Omental fat pad (tissue), 4 donors: ENCODE results near the gene MZB1. TPM values are rescaled to one million over a fixed set of nuclear protein-coding genes. Genes with fewer than 3 reads are reported as not detected.
"Not testable (repeated sequence)": the region's sequence is repeated elsewhere in the genome, so short reads cannot be mapped to it uniquely, and the experiment has no call there.

ENCODE experiments used
- ATAC-seq: fragments of 150-250 bp; one replicate; pipeline ENCODE4 v1.9.1; 2016; ENCODE audit warnings: mild to moderate bottlenecking, moderate library complexity; ENCODE audit not compliant: low FRiP score
- DNase-seq: peaks from one replicate; pipeline ENCODE4 v3.0.0-alpha.2; 2019; ENCODE audit warnings: low spot score
- total RNA-seq, 4 donors: library from RNA; depleted of rRNA; stranded (reverse); fragments of >200 nt; gene quantifications; one replicate each; pipeline ENCODE4 v1.1.0, GENCODE V29; 2016
- TF ChIP-seq, protein P1 (sequence below), 3 donors: fragments of 450-650 bp; IDR thresholded peaks; one replicate each; pipeline ENCODE4 v1.5.1; 2016 to 2017; ENCODE audit warnings: antibody characterized with exemption in 3 of 3, mild to moderate bottlenecking in 3 of 3, moderate library complexity in 2 of 3

MZB1 gene
- total RNA-seq, 4 donors from 2014 or later, result 1.1 to 7.0 (median 2.9) TPM

DNA sequence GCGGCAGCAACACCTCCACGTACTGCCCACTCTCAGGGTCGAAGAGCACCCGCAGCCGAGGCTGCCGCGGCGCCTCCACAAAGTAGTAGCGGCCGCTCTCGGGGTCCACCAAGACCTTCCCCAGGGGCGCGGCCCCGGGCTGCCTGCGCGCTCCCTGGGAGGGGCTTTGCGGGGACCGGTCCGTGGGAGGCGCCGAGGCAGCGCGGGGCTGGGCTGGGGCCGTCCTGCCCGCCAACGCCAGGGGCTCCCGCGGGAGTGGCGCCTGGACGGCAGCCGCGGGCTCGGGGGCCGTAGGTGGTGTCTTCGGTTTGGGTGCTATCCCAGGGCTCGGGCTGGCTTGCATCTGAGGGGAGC, 2.6 kb upstream of the MZB1 start:
- DNase-seq, result no peak
- TF ChIP-seq, protein P1, sequence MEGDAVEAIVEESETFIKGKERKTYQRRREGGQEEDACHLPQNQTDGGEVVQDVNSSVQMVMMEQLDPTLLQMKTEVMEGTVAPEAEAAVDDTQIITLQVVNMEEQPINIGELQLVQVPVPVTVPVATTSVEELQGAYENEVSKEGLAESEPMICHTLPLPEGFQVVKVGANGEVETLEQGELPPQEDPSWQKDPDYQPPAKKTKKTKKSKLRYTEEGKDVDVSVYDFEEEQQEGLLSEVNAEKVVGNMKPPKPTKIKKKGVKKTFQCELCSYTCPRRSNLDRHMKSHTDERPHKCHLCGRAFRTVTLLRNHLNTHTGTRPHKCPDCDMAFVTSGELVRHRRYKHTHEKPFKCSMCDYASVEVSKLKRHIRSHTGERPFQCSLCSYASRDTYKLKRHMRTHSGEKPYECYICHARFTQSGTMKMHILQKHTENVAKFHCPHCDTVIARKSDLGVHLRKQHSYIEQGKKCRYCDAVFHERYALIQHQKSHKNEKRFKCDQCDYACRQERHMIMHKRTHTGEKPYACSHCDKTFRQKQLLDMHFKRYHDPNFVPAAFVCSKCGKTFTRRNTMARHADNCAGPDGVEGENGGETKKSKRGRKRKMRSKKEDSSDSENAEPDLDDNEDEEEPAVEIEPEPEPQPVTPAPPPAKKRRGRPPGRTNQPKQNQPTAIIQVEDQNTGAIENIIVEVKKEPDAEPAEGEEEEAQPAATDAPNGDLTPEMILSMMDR (IDR thresholded peaks at IDR 0.05), result no peak

GRCh38 chr5:139391570-139392323, 2.0 kb upstream of the MZB1 start:
- ATAC-seq, result no peak
- no peak for DNase-seq
- TF ChIP-seq, protein P1 (IDR thresholded peaks at IDR 0.05), result no peak

More for the DNA sequence above, 2.6 kb upstream of the MZB1 start:
- ATAC-seq, result no peak

DNA sequence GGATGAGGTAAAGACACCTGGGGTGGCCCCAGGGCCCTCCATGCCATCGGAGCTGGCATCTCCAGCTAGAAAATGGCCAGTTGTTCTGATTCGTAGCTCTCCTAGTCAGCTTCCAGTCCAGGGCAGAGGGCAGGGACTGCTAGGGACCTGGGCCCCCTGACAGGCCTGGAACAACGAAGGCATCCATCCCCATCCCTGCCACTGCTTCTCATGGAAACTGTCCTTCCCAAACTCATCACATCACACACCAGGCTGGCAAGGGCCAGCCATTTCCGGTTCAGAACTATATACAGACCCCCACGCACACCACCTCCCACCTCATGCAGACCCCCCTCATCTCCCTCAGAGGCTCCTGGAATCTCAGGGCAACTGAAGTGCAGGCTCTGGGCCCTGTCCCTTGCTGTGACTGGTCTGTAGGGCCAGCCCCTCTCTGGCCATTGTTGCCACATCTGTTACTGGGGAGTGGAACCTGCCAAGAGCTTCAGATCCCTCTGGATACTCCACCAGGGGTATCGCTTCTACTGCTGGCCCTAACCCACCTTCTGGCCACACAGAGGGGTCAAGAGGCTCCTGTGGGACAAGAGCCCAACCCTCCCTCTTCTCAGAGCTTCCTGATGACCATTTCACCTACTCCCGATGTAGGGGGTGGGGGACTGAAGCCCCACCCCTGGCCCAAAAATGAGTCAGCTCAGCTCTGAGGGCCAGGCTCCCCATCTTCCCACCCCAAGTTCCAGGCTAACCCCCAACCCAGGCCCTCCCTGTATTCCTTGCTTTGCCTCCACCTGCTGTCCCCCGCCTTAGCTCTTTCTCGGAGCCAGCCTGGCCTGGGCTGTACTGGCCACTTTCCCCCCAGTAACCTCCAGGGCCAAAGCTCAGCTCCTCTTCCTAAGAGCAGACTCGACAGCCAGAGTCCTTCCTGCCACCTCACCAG, 1.2 kb upstream of the MZB1 start:
- ATAC-seq (no peak), DNase-seq (no peak)
- TF ChIP-seq, protein P1 (IDR thresholded peaks at IDR 0.05), result no peak

- no peak for DNase-seq
- TF ChIP-seq, protein P1 (IDR thresholded peaks at IDR 0.05), result no peak
- ATAC-seq, result peak; percentile 16
Measured at GRCh38 chr5:139388198-139388821, 1.4 kb downstream of the MZB1 start.

- DNase-seq (no peak), ATAC-seq (no peak)
- TF ChIP-seq, protein P1 (IDR thresholded peaks at IDR 0.05), result no peak
Measured at GRCh38 chr5:139387611-139388197, 2.0 kb downstream of the MZB1 start.

DNA sequence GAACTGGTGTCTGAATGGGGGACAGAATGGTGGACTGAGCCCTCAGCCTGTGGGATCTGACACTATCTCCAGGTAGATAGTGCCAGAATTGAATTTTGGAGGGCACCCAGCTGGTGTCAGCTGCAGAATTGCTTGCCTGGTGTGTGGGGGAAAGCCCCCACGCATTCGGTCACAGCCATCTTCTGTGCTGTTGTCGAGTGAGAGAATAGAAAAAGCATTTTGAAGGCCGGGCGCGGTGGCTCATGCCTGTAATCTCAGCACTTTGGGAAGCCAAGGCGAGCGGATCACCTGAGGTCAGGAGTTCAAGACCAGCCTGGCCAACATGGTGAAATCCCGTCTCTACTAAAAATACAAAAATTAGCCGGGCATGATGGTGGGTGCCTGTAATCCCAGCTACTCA, 2.8 kb downstream of the MZB1 start:
- ATAC-seq, DNase-seq: not testable (repeated sequence)

- TF ChIP-seq, protein P1 (IDR thresholded peaks at IDR 0.05), result no peak
- DNase-seq, result no peak
- no peak for ATAC-seq
Measured at GRCh38 chr5:139386050-139386438, 3.7 kb downstream of the MZB1 start.
